ENCODE data around the gene ZNF536.
"Not testable (repeated sequence)": the region's sequence is repeated elsewhere in the genome, so short reads cannot be mapped to it uniquely, and the experiment has no call there.

Gene ZNF536

DNA sequence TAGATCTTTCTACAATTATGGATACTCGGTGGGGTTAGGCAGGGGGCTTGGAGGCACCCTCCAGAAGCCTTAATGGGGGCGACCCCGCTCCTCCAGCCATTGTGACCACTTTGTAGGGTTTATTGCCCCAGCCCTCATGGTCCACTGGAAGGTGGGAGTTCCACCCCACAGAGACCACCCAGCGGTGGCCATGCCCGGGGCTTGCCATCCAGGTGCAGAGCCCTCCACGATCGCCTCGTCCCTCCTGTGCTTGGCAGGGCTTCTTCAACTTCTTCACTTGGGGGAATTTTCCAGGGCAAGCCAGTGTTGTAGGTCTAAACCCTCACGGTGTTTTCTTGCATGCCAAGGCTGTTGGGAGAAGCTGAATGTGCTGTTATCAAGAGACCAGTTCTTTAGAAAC is 16.1 kb downstream of the ZNF536 start:
- DNase-seq (ENCODE audit: low read depth, low spot score): no peak

DNA sequence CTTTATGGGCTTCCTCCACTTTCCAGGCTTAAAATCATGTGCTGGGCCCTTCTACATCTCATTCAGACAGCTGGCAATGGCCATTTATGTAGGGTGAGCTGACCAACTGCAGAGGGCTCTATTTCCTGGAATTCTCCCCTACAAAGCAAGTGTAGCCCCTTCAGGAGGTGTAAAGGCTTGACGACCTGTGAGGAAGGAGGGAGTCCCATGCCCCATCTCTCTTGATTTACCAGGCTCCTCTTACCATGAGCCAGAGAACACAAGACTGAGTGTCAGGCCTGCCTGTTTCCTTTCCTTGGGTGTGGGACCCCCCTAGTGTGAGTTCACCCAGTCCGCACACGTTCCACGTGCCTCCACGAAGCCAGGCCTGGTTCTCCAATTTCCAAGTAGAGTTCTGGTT is 16.6 kb downstream of the ZNF536 start:
- no peak for DNase-seq (ENCODE audit: low read depth, low spot score)

DNA sequence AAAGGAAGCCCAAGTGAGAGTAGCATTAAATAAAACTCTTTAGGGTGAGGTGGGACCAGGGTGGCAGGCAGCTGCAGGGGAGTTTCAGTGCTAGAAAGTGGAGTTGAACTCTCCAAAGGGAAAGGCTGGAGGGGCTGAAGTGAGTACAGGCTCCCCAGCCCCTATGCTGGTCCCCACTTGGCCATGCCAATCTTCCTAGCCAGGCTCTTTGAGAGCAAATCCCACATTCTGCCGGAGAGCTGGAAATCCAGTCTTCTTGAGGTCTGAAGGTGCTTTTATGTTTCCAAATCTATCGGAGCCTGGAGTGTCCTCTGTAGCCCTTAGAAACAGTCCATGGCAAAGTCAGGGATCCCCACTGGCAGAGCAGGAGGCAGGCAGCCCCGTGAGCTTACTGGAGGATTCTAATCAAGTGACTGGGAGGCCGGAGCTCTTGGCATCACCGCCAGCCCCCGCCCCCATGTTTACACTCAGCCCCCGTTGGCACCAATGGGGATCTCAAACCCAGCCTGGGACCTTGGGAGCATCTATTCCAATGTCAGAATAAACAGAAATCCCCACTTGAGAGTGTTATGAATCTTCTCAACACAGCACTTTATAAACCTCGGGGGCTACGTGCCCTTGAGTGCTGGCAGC is 18.3 kb downstream of the ZNF536 start:
- no peak for DNase-seq (ENCODE audit: low read depth, low spot score)

DNA sequence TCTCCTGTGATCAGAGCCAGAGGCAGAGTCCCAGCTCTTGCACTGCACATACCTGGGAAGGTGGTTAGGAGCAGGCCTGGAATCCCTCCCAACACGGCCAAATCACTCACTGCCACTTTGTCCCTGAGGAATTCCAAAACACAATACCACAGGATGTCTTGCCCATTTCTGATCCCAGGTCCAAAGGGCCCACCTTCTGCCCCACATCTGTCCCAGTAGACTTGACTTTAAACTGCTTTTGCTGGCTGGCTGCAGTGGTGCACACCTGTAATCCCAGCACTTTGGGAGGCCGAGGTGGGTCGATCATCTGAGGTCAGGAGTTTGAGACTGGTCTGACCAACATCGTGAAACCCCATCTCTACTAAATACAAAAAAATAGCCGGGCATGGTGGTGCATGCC is 18.9 kb downstream of the ZNF536 start:
- no peak for DNase-seq (ENCODE audit: low read depth, low spot score)

DNA sequence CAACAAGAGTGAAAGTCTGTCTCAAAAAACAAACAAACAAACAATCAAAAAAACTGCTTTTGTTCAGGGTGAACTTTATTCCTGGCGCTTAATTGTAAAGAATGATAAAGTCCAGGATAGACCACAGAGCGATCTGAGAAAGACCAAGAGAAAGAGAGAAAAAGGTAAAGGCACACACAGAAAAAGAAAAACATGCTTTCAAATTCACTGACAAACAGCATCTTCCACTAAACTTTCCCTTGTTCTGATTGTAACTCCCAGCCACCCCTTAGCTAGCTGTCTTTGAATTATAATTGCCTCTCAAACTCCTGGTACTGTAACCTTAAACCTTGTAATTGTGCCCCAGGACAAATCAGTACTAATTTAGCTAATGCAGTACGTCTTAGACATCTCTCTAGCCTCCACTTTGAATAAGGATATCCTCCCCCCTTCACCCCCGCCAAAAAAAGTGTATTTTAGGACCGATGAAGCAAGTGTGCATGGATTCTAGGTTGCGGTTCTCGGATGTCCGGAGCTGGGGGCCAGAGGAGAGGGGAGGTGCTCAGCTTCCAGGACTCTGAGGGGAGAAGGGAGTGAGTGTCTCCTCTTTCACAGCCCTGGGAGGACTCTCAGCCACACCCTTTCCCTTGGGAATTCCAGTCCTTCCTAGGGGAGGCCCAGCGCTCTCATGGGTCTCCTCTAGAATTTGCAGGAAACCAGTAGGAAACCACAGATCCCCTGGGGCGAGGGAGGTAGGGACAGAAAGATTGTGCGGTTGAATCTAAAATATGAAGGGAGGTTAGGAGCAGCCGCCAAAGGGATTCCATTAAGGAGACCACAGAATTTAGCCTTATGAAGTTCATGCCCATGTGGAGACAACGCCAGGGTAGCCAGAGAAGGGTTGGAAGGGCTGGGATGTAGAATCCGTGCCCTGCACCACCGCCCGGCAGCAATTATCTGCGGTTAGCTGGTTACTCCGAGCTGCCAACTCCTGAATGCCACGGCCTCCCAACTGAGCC is 19.7 kb downstream of the ZNF536 start:
- peak; percentile 80 for DNase-seq (ENCODE audit: low read depth, low spot score)

DNA sequence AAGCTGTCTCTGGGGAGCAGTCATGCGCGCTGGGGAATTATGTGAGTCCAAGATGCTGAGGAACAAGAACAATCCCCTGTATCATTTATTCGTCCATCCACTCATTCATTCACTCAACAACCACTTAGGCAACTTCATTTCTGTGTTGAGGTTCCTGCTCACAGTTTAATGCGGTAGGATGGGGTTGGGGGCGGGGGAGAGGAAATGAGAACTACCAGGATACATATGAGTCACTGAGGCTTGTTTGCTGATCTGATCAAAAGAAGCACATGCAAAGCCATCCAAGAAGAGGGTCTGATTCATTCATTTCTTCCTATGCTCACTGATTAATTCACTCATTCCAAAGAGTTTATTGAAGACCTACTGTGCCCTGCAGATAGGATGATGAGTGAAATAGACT is 20.9 kb downstream of the ZNF536 start:
- peak; percentile 48 for DNase-seq (ENCODE audit: low read depth, low spot score)

DNA sequence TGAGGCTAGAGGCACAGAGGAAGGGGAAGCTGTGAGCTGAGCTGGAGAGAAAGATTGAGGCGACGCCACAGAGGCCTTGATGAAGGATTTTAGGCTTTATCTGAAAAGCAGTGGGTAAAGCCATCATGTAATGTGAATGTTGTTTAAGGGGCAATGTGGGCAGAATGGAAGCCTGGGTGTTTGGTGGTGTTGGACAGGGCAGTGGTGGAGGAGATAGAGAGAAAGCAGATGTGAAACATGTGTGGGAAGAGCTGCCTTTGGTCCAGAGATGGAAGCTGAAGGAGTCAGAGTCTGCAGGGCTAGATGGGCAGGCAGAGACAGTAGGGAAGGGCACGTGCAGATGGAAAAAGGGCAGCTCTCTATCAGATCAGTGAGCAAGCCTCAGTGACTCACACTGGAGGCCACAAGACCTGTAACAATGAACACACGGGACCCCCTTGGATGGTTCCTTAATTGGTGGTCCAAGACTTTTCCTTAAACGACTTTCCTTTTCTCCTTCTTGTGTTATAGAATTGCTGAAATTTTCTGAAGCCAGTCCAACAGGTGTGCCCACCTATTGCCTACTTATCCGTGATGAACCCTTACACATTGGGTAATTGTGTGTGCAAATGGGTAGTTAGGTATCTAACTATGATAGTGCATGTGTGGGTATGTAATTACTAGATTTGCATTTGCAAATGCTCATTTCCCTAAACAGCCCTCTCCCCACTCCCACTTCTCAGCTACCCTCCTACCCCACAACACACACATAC is 21.7 kb downstream of the ZNF536 start:
- DNase-seq (ENCODE audit: low read depth, low spot score): no peak

DNA sequence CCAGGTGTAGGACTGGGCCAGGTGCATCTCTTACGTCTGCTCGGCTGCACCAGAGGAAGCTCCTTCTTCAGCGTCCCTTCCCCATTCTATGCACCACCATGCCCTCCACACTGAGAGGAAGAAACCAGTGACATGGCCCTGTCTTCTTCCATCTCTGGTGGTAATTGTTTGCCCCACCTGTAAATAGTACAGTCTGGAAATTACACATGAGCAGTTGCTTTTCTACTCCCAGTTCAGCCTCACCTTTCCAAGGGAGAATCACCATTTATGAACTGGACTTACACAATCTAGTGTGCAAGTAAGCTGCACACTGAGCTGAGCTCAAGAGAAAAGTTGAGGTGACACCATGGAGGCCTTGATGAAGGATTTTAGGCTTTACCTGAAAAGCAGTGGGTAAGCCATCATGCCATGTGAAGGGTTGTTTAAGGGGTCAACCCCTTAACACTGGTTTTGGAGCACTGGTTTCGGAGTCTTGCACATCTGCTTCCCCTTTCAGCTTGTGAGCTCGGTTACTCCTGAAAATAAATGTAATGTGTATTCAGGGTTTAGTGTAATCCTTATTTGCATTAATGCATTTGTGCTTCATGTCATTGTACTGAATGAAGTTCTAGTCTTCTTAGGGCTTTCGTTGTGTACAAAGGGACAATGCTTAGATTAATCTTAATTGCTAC is 22.4 kb downstream of the ZNF536 start:
- DNase-seq (ENCODE audit: low read depth, low spot score): no peak

DNA sequence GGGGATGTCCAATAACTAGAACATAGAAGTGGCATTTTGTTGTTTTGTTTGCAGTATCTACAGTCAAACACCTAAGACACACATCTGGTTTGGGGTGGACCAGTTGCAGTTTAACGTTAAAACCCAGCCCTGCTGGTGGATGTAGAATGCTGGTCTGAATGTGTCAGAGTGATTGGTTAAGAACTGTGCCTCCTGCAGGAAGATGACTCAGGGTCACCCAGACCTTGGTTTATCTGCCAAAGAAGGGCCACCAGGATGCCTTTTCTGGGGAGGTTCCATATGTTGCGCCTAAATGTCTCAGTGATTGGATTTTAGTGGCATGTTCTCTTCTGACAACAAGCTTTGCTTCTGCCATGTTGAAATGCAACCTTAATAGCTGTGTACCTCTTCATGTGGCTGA is 23.1 kb downstream of the ZNF536 start:
- DNase-seq (ENCODE audit: low read depth, low spot score): no peak

DNA sequence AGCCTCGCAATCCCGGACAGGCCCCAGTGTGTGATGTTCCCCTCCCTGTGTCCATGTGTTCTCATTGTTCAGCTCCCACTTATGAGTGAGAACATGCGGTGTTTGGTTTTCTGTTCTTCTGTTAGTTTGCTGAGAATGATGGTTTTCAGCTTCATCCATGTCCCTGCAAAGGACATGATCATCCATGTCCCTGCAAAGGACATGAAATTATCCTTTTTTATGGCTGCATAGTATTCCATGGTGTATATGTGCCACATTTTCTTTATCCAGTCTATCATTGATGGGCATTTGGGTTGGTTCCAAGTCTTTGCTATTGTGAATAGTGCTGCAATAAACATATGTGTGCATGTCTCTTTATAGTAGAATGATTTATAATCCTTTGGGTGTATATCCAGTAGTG is 26.4 kb downstream of the ZNF536 start:
- DNase-seq (ENCODE audit: low read depth, low spot score): not testable (repeated sequence)

DNA sequence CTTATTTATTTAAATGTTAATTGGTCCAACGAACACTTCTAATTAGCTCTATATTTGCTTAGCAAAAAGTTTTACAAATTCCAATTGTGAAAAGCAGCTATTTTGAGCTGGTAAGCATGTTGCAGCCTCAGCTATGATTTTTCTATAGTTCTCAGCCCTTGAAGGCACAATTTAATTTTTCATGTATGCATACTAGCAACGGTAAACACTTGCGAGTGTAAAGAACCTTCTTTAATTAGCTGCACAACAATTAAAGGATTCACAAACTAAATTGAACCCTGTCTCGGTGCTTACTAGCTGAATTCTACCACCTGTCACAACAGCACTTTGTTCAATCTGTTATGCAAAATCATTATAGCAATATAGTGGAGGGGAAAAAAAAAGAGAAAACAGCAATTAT is 29.8 kb downstream of the ZNF536 start:
- no peak for DNase-seq (ENCODE audit: low read depth, low spot score)

DNA sequence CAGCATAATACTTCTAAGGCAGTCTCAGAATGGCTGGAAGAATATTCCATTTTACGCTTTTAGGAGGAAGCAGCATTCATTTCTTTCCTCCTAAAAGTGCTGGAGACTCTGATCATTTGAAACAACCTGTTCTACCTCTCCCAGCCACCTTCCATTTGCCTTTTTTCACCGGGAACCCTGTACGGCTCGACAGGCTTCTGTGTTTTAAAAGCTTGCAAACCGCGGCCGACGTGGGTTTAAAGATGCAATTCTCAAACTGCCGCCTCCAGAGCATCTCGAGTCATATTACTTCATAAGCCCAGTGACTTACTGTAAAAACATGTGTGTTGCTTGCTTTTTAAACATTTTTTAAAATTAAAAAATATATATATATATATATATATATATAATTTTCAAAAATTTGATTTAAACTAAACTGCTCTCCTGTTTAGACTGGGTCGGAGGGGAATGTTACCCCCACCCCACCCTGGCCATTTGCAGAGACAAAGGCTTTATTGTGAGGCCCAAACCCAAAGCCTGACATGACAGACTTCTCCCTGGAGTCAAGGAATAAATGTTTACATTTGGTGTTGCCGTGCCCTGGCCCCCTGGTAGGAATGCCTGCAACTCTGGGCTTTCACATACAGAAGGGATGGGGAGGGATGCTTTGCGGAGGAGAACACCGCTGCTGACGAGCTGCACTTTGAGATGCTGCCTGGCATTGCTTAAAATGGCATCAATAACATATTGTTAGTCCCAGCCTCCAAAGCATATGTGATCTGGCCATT is 30.4 kb downstream of the ZNF536 start:
- no peak for DNase-seq (ENCODE audit: low read depth, low spot score)

DNA sequence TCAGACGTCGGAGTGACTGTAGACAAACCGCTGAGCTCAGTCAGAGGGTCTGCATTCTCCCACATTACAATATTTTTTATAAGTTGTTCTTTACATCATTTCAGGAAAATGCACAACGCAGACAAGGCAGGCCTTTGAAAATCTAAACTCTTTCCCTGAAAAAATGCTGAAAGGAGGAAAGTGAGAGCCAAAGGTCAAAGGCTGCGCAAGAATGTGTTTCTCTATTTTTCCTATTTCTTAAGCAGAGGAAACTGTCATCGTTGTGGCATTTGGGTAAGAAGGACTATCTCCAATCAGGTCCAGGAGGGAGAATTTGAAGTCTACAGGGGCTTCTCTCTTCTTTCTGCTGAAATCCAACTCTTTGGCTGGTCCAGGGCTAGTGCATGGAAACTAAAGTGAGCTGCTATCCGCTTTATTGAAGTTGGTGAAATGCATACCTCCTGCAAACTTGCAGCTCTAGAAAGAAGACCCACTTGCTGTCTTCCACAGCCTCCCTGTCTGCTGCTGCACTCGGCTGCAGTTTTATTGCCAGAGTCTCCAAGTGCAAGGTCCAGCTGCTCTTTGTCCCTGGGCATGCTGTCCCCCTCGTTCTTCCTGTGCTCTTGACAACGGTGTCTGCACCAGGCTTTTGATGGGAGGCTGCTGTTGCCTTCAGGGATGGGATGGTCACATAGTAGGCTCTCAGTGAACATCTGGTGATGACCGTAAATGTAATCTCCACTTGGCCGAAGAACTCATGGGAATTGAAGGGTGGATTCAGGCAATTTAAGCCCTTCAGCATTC is 31.2 kb downstream of the ZNF536 start:
- DNase-seq (ENCODE audit: low read depth, low spot score): no peak

DNA sequence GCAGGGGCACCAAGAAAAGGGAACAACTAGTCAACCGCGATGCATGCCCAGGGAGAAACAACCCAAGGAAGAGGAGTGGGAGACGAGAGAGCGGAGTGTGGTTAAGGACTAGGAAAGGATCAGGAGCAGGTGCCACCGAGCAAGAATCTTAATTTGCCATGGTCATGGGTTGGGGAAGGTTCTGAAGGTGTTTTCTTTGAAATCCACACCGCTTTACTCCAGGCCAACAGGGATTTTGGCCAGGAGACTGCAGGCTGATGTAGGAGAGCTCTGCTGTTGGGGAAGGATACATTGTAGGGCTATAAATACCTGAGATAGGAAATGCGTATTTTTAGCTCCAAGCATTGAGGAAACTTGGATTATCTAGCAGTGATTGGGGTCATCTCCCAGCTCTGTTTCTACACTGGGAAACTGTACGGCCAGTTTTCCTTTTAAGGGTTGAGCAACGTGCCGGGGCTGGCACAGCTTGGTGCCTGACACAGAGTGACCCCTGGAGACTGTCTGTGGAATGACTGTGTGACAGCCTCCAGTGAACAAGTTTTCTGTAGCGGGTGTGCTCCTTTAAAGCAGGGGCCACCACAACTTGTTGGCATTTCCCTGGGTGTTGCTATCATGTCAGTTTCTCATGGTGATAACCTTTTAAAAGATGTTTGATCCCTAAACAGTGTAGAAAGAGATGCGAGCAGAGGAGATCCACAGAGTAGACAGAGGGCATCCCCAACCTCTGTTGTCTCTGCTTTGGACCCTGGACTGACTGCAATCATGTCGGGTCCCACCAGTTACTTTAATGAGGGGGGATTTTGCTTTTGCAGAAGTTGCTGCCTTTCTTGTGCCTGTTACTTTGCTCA is 34.3 kb downstream of the ZNF536 start:
- peak; percentile 34 for DNase-seq (ENCODE audit: low read depth, low spot score)

DNA sequence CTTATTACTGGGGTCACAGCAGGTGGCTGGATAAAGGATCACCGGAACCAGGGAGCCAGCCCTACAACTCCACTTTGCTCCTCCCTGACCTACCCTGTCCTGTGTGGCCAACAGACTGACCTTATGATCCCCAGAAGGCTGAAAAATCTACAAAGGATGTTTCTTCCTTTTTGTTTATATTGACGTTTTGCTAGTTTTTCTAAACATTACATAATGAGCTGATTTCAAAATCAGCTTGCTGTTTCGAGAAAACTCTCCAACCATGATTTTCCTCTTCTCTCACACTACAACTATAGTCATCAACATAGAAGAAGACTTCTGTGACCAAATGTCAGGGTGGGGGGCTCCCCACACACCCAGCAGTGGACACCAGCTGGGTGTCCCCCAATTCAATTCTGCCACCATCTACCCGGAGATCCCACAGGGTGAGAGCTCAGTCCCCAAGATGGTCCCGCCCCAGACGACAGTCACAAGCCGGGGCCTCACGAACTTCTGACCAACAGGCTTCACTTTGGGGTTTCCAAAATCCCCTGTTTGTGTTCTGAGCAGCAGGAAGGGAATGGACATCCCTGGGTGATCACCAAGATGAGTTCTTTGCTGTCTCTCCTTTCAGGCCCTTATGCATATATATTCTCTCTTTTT is 35.0 kb downstream of the ZNF536 start:
- no peak for DNase-seq (ENCODE audit: low read depth, low spot score)

DNA sequence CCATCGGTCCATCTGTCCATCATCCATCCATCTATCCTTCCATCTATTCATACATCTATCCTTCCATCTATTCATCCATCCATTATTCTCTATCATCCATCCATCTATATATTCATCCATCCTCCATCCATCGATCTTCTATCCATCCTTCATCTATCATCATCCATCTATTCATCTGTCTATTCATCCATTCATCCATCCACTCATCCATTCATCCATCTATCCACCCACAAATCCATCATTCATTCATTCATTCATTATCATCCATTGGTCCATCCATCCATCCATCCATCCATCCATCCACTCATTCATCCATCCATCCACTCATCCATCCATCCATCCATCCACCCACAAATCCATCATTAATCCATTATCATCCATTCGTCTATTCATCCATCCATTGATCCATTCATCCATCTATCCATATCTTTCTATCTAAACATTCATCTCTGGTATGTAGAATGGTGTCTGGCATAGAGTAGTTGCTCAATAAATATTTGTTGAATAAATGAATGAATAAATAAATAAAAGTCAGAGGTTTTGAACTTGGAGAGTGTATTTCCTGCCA is 36.6 kb downstream of the ZNF536 start:
- no peak for DNase-seq (ENCODE audit: low read depth, low spot score)

DNA sequence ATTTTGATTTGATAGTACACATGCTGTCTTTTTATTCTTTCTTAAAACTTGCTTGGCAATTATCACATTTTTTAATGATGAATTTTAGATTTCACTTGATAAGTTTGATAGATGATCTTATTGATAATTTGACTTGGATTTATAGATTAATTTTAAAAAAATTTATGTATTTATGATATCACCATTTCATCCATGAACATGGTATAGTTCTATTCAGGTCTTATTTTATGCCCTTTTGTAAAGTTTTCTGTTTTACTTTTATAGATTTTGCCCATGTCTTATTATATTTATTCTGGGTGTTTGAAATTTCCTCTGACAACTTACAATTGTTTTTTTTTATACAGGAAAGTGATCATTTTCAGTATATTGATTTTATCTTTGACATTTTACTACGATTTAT is 39.5 kb downstream of the ZNF536 start:
- no peak for DNase-seq (ENCODE audit: low read depth, low spot score)

DNA sequence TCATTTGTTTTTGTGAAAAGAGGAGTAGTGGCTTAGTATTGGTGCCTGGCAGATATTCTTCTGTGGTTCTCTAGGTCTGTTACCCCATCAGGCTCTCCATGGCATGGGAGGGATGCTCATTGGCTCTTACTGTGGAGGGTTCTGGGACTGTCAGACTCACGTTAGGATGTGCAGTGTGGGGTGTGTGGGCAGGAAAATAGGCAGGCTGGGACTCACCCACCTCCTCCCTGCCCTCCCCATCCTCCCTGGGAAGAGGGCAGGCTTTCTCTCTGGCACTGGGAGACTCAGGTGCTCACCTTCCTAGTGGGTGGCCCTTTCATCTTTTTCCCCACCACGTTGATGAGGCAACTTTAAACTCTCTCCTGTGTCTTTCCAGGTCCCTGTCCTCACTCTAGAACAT is 44.2 kb downstream of the ZNF536 start:
- no peak for DNase-seq (ENCODE audit: low read depth, low spot score)
